Frontal cortex (tissue), 4 donors: ENCODE measurements around the gene MRPL19. TPM values are rescaled to one million over a fixed set of nuclear protein-coding genes. Genes with fewer than 3 reads are reported as not detected.
A peak's percentile ranks its signal among the peaks of the same experiment; 100 is the strongest.

Experiments
- DNase-seq, 2 donors: peaks; one replicate each; pipeline ENCODE4 v3.0.0; 2012; ENCODE audit warnings: low spot score in 2 of 2
- FAIRE-seq: peaks from 2 replicates; lab custom pipeline; 2012; peaks lifted over from hg19 to GRCh38; lab: Jason Lieb, UNC
- total RNA-seq: library from RNA; depleted of rRNA; stranded (reverse); fragments of >200 nt; gene quantifications from one replicate; pipeline ENCODE4 v1.2.3, GENCODE V29; 2014
- donor health status: control.
- donor health status: control.
- donor health status: control.

MRPL19 gene
- 31.0 TPM for total RNA-seq

DNA sequence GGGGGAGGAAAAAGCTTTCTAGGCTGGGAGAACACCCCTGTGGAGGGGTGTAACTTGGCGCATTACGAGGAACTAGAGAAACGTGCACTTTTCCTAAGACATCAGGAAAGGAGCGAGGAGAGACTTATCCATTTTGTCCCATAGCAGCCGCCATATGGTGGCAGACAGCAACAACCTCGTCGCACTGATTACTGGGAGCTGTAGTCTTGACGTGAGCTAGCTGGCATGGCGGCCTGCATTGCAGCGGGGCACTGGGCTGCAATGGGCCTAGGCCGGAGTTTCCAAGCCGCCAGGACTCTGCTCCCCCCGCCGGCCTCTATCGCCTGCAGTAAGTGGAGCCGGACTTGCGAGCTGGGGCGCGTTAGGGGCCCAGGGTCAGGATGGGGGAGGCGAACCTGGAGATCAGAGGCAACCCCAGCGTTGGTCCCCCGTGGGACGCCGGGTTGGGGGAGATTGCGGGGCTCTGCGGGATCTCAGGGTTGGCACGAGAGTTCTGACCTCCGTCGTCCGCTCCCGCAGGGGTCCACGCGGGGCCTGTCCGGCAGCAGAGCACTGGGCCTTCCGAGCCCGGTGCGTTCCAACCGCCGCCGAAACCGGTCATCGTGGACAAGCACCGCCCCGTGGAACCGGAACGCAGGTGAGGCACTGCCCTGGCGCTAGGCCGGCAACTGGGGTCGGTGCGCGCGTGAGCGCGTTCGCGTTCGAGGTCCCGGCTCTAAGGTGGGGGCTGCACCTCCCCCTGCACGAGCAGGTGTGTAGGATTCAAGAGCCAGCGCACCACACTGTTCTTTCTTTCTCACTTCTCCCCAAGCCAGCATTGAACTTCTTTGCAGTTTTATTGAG lies at the start of gene MRPL19:
Gene MRPL19 (plus strand): TSS at position 201 of the 843 bp plus-strand sequence. CDS start 25 bp downstream, at position 226.
- DNase-seq: peak; percentile 89 to 91
- no peak for FAIRE-seq

- no peak for DNase-seq
- FAIRE-seq: no peak
These were observed 49.8 kb upstream of the MRPL19 start for GRCh38 chr2:75596784-75597183.

DNA sequence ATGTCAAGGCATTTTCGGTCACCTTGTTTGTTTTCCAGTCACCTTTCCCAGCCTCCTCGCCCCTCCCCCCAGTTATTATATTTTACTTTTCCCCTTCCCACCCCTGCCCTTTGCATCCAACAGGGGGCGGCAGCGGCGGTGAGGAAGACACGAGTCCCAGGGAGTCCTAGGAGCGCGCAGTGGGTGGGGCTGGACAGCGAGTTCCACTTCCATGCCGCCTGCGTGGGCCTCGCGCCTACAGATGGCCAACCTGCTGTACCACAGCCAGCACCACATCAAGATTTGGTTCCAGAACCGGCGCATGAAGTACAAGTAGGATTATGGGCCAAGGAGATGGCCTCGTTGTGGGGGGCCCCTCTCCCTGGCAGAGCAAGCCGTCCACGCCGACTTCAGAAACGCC lies 48.6 kb upstream of the MRPL19 start:
- DNase-seq (no peak), FAIRE-seq (no peak)

DNA sequence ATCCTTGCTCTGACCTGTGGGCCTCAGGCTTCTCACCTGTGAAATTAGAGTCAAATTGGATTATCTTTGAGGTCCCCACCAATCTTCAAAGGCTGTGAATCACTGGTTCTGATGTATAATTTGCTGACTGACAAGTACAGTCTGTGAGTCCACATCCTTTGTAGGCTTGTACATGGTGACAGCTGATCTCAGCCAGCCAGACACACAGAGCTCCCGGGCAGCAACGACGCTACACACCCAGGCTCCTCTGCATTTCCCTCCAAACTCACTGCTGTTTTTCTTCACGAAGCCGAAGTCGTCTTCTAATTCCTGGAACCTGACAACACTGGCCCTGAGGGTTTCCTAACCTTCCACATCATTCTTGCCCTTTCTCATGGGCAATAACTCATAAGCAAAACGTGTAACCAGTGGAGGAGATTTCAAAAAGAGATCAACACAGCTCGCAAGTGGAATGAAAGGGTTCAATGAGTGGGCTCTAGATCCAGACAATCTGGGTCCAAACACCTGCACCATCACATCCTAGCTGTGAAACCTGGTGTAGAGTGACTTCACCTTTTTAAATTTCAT lies 47.9 kb upstream of the MRPL19 start:
- DNase-seq (no peak), FAIRE-seq (no peak)

- no peak for DNase-seq
- FAIRE-seq: no peak
These were observed 46.0 kb upstream of the MRPL19 start for GRCh38 chr2:75600461-75601011.

DNA sequence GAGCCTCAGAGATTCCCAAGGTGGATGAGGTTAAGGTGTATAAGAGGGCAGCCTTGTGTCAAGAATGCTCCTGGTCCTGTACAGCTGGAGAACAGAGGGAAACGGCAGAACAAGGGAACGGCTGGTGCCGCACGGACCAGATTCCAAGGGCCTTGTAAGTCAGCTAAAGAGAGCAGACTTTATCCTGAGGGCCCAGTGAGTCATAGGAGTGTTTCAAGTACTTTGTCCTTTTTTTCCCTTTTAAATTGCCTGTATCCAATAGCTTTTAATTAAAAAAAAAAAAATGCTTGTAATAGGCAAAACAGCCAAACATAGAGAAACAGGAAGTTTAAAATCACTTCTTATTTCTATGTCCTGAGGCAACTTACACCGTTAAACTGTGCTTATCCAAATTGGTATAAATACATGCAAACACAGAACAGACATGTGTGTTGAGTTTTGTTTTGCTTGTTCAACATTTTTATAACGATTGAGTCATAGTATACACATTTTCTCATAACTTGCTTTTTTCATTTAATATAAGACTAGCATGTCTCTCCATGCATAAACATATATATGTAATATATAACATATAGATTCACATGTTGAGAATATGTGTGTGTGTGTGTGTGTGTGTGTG lies 43.8 kb upstream of the MRPL19 start:
- FAIRE-seq (no peak), DNase-seq (no peak)

GRCh38 chr2:75603477-75603876 lies 43.1 kb upstream of the MRPL19 start:
- DNase-seq (no peak), FAIRE-seq (no peak)

DNA sequence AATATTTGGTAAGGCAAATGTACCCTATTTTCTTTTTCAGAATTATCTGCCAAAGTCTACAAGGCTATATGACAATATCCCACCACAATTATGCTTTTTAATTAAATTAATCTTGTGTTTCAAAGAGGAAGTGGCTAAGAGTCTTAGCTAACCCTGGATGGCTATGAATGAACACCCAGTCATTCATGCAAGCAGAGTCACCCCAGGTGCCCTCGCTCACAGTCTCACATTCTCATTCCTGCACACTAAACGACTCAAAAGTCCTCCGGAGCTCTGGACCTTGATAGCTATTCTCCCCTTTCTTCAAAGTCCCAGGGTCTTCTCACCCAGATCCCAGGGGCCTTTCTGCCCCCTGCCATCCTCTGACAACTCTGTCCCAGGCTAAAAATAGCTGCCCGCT lies 42.1 kb upstream of the MRPL19 start:
- no peak for DNase-seq
- FAIRE-seq: no peak

DNA sequence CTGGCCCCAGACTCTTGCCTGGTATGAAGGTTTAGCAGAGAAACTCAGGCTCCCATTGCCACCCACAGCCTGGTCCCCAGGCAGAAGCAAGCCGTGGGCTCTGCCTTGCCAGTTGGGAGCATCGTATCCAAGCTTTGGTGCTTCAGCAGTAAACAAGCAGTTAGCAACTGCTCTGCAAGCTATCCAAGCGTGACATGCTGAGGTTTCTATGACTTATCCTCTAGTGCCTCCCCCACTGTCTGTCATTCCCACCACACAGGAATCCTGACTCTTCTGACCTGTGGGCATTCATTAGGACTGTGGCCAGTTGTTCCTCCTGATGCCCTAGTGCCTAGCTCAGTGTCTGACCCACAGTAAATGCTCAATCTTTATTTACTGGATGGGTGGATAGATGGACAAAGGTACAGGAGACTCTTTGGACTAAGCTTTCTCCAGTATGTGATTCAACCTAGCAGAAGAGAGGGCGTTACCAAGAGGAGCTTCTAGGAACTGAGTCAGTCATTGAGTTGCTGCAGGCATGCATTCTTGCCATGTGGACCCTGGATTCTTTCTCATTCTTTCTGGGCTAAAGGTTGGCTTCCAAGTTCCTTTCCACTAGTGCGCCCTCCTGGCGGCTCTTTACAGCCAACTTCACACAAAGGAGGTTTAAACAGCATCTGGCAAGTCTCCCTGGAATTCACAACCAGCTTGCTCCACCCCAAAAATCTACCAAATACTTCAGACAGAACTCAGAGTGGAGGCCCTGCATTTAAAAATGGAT lies 40.6 kb upstream of the MRPL19 start:
- DNase-seq: no peak
- FAIRE-seq: no peak

- DNase-seq: no peak
- FAIRE-seq: no peak
These were observed 39.7 kb upstream of the MRPL19 start for GRCh38 chr2:75606761-75607399.

- FAIRE-seq (no peak), DNase-seq (no peak)
These were observed 39.2 kb upstream of the MRPL19 start for GRCh38 chr2:75607400-75607798.

DNA sequence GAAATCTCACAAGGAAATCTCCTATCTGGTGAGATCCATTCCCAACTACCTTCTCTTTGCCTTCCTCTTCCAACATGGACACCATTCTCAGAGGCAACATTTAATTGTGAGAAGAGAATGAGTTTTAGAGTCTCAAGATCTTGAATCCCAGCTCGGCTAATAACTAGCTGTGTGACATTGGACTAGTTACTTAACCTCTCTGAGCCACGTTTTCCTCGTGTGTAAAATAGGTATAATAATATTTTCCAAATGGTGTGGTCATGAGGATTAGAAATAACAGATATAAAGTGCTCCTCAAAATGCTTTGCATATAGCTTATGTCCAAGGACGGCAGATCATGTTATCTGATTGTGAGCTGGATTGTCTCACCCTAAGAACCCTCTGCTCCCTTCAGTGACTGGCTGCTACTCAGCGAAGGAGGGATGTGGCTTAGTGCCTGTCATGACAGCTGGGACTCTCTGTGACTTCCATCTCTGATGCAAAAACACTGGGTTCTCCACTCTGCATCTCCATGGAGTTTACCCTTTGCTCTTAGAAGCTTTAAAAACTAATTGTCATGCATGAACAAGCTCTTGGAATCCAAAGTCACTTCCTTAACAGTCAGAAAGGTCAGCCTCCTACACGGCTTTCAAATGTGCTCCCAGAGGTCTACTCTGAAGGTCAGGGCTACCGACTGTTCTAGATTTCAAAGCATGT lies 38.4 kb upstream of the MRPL19 start:
- no peak for DNase-seq
- no peak for FAIRE-seq

DNA sequence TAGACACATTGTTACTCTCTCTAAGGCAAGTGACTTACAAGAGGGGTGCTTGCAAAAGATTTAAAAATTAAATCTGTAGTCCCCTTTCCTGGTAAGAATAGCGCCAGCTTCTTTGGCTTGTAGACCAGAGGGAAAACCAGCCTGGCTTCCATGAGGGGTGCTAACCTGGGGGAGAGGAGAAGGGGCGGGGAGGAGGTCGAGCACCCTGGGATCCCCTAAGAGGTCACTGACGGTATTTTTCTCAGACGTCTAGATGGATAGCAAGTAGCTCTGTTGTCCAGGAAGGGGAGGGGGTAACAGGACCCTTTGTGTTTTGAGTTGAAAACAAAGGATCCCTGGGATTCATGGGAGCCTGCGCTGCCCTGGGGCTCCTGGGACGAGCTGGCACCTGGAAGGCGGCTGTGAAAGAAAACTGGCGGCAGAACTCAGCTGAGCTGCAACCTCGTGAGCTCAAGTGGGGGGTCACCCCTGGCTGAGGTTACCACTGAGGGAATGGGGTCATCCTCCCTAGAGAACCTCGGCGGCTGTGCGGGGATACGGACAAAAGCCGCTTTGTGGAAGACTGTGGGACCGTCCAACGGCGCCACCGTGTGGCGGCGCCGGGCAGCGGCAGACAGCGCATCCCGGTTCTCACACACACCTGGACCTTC lies 37.8 kb upstream of the MRPL19 start:
- no peak for FAIRE-seq
- peak in 1 of 2 donors; percentile 65 for DNase-seq

DNA sequence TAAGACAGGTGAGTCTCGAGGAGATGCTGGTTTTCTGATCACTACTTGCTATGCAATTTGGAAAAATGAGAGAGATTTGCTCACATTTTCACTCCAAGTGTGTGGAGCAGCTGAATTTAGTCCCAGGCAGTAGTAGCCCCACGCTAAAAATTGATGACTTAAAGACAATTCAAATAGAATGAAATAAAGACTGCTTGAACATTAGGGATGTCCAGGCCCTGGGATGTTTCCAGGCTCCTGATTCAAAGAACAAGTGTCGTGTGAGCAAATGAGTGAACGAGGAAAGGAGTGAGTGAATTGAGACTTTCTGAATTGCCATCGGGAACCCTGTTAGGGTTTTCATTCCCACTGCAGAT lies 37.3 kb upstream of the MRPL19 start:
- FAIRE-seq (no peak), DNase-seq (no peak)

DNA sequence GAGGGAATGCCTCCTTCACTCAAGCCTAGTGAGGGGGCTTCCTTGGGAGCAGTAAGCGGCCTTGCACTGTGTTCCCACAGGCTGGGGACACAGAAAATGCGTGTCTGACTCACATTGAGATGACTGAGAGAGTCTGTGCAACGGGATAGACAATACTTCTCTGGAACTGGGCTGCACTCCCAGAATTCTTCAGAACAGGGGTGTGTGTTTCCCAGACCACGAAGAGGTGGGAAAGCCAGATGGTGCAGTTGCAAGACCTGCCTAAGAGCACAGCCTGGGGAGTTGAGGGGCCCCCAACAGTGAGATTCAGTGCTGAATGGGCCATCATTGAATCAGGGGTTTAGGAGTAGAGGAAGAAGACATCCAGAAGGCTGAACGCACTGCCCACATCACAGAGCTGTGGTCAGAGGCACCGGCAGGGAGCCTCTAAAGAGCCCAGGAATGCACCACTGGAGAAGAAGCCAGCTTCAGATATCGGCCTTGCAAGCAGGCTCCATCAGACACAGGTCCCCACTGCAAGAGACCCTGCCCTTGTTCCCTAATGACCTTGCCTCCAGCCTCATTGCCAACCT lies 36.6 kb upstream of the MRPL19 start:
- DNase-seq (no peak), FAIRE-seq (no peak)

- FAIRE-seq: no peak
- no peak for DNase-seq
These were observed 35.9 kb upstream of the MRPL19 start for GRCh38 chr2:75610671-75611070.

DNA sequence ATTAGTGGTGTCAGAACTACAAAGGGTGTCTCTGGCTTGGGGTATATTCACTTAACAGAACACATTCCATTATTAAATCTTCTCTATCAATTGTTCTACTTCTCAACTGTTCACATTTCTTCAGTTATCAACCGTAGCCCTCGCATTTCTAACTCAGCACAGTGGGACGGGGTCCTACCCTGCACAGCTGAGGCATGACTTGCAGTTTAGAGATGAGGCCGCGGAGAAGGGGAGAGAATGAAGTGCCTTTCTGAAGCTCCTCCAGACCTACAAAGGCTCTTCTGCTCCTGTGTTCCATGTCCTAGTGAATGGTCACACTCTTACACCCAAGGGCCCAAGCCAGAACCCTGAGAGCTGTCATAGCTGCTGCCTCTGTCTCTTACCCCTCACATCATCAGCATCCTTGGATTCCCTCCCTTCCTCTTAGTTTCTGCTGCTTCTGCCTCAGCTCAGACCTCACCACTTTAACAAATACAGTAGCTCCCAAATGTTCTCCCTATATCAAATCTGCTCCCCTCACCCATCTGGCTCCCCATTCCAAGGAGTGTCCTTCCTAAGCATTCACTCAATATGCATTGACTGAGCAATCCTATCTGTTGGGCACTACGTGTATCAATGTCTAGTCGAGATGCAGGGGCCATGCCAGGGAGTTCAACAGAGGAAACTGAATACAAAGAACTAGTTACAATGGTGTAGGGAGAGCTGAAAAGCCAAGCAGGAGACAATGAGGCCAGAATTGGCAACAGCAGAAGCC lies 34.3 kb upstream of the MRPL19 start:
- no peak for DNase-seq
- no peak for FAIRE-seq

GRCh38 chr2:75612862-75613243 lies 33.7 kb upstream of the MRPL19 start:
- DNase-seq (no peak), FAIRE-seq (no peak)
